Measurements from ENCODE around the gene ZBP1. TPM values are rescaled to one million over a fixed set of nuclear protein-coding genes. Genes with fewer than 3 reads are reported as not detected.

Gene ZBP1
- polyA plus RNA-seq, 1 of the 3 experiments (the other 2 are of a cell fraction): not detected

DNA sequence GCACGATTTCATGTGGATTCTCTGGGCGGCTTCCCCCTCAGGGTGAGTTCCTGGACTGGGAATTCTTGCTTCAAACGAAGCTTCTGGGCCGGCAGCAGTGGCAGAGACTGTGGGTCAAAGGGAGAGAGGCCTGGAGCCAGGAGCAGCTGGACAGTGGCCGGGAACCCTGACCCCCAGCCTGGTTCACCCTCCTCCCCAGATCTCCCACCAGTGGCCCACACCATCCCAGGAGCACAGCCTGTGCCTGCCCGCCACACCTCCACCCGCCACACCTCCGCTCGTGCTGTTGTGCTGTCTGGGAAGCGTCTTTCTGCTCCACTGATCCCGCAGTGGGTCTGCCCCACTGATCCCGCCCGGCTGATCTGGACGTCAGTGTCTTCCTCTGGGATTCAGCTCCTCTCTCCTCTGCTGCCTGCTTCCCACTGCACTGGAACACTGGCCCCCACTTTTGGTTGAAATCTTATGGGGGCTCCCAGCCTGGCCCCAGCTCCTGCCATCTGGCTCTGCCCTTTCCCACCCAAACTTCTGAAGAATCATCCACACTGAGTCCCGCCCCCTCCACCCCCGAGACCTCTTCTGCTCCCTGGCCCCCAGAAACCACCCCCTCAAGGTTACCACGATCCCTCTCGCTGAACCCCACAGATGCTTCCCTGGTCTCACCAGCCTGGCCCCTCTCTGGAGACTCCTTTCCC lies 9.8 kb downstream of the ZBP1 start:
- Histone ChIP-seq H3K79me2 (ENCODE audit: insufficient read depth) (no peaks in the 10 kb centered on the region), H4K20me1 (ENCODE audit: insufficient read depth) (no peaks in the 10 kb centered on the region), H3F3A (replicated peaks; ENCODE audit: insufficient read depth) (no peaks in the 10 kb centered on the region), H3K4me2 (no peak overlapping the region), H3K4me1 (ENCODE audit: control insufficient read depth in 1 of 2, insufficient read depth in 2 of 2, low read depth in 1 of 2, low read length in 1 of 2) (no peaks in the 10 kb centered on the region), H3K9me3 (no peaks in the 10 kb centered on the region), H2AFZ (ENCODE audit: low read depth) (no peak overlapping the region), H3K4me3 (ENCODE audit: low read depth in 2 of 2, low read length in 1 of 2) (no peak overlapping the region), H3K27ac (ENCODE audit: low read depth in 2 of 2, low read length in 1 of 2) (no peak overlapping the region), H3K9me2 (no peaks in the 10 kb centered on the region), H3K9ac (no peak overlapping the region), H3K27me3 (ENCODE audit: insufficient read depth) (no peaks in the 10 kb centered on the region; the same call in 1 of the 2 replicates), H3K36me3 (replicated peaks in 1 of 2; ENCODE audit: control insufficient read depth in 1 of 2, insufficient read depth in 2 of 2, low read length in 1 of 2) (no peaks in the 10 kb centered on the region)
- 76% methylated on average over 17 of the region's 18 CpGs for WGBS (ENCODE audit: low lambda C conversion rate)
- ChIA-PET CTCF (interaction anchor here (0.6 to 4.3 kb wide), 7 partner anchors 12 to 599 kb away, joined by 3 to 25 read pairs (median 3); partner anchors contain the start of gene ZBP1), POLR2A (no interaction called here)
- no peak for DNase-seq
- TF ChIP-seq FOSL2 (IDR thresholded peaks at IDR 0.05; ENCODE audit: borderline replicate concordance, low read depth): no peak
- TF ChIP-seq, protein P1, sequence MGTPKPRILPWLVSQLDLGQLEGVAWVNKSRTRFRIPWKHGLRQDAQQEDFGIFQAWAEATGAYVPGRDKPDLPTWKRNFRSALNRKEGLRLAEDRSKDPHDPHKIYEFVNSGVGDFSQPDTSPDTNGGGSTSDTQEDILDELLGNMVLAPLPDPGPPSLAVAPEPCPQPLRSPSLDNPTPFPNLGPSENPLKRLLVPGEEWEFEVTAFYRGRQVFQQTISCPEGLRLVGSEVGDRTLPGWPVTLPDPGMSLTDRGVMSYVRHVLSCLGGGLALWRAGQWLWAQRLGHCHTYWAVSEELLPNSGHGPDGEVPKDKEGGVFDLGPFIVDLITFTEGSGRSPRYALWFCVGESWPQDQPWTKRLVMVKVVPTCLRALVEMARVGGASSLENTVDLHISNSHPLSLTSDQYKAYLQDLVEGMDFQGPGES (IDR thresholded peaks at IDR 0.05; ENCODE audit: low read depth, low read length): no peak
- TF ChIP-seq EZH2phosphoT487 (IDR thresholded peaks at IDR 0.05; ENCODE audit: borderline replicate concordance, low read depth): no peak
- TF ChIP-seq MEF2A (IDR thresholded peaks at IDR 0.05; ENCODE audit: borderline replicate concordance, low read depth): no peak
- no peak for TF ChIP-seq NRF1 (IDR thresholded peaks at IDR 0.05; ENCODE audit: low read depth, low read length)
- no peak for TF ChIP-seq NFIC (IDR thresholded peaks at IDR 0.05; ENCODE audit: borderline replicate concordance)
- TF ChIP-seq RCOR1 (IDR thresholded peaks at IDR 0.05; ENCODE audit: low read length): no peak
- TF ChIP-seq, protein P2, sequence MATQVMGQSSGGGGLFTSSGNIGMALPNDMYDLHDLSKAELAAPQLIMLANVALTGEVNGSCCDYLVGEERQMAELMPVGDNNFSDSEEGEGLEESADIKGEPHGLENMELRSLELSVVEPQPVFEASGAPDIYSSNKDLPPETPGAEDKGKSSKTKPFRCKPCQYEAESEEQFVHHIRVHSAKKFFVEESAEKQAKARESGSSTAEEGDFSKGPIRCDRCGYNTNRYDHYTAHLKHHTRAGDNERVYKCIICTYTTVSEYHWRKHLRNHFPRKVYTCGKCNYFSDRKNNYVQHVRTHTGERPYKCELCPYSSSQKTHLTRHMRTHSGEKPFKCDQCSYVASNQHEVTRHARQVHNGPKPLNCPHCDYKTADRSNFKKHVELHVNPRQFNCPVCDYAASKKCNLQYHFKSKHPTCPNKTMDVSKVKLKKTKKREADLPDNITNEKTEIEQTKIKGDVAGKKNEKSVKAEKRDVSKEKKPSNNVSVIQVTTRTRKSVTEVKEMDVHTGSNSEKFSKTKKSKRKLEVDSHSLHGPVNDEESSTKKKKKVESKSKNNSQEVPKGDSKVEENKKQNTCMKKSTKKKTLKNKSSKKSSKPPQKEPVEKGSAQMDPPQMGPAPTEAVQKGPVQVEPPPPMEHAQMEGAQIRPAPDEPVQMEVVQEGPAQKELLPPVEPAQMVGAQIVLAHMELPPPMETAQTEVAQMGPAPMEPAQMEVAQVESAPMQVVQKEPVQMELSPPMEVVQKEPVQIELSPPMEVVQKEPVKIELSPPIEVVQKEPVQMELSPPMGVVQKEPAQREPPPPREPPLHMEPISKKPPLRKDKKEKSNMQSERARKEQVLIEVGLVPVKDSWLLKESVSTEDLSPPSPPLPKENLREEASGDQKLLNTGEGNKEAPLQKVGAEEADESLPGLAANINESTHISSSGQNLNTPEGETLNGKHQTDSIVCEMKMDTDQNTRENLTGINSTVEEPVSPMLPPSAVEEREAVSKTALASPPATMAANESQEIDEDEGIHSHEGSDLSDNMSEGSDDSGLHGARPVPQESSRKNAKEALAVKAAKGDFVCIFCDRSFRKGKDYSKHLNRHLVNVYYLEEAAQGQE (IDR thresholded peaks at IDR 0.05; ENCODE audit: low read depth, low read length): no peak
- no peak for TF ChIP-seq TEAD4 (IDR thresholded peaks at IDR 0.05; ENCODE audit: borderline replicate concordance, insufficient read depth)
- no peak for TF ChIP-seq EP300 (IDR thresholded peaks at IDR 0.05; ENCODE audit: borderline replicate concordance in 1 of 2, low read depth in 1 of 2, low read length in 1 of 2)
- TF ChIP-seq, protein P3, sequence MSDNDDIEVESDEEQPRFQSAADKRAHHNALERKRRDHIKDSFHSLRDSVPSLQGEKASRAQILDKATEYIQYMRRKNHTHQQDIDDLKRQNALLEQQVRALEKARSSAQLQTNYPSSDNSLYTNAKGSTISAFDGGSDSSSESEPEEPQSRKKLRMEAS (IDR thresholded peaks at IDR 0.05; ENCODE audit: low read depth): no peak
- TF ChIP-seq, protein P4, sequence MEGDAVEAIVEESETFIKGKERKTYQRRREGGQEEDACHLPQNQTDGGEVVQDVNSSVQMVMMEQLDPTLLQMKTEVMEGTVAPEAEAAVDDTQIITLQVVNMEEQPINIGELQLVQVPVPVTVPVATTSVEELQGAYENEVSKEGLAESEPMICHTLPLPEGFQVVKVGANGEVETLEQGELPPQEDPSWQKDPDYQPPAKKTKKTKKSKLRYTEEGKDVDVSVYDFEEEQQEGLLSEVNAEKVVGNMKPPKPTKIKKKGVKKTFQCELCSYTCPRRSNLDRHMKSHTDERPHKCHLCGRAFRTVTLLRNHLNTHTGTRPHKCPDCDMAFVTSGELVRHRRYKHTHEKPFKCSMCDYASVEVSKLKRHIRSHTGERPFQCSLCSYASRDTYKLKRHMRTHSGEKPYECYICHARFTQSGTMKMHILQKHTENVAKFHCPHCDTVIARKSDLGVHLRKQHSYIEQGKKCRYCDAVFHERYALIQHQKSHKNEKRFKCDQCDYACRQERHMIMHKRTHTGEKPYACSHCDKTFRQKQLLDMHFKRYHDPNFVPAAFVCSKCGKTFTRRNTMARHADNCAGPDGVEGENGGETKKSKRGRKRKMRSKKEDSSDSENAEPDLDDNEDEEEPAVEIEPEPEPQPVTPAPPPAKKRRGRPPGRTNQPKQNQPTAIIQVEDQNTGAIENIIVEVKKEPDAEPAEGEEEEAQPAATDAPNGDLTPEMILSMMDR (IDR thresholded peaks at IDR 0.05): no peak
- TF ChIP-seq MXI1 (IDR thresholded peaks at IDR 0.05; ENCODE audit: low read depth, low read length): no peak
- TF ChIP-seq RFX5 (IDR thresholded peaks at IDR 0.05; ENCODE audit: low read length): no peak
- no peak for TF ChIP-seq RXRA (IDR thresholded peaks at IDR 0.05; ENCODE audit: borderline replicate concordance, low read depth)
- TF ChIP-seq ELF1 (IDR thresholded peaks at IDR 0.05): no peak
